Progenitor cell of endocrine pancreas (in vitro differentiated cells): ENCODE results near the gene NEDD4. TPM values are rescaled to one million over a fixed set of nuclear protein-coding genes. Genes with fewer than 3 reads are reported as not detected.
"Not testable (repeated sequence)": the region's sequence is repeated elsewhere in the genome, so short reads cannot be mapped to it uniquely, and the experiment has no call there.

ENCODE experiments used
- DNase-seq: peaks from one replicate; pipeline ENCODE4 v3.0.0; 2021; ENCODE audit warnings: low spot score; ENCODE audit not compliant: unreplicated experiment
- H3K27ac Mint-ChIP-seq: 2 replicates; pipeline ENCODE4 v1.8.0; 2021; ENCODE audit warnings: mild to moderate bottlenecking, moderate library complexity, mixed read lengths
- H3K27me3 Mint-ChIP-seq: 2 replicates; pipeline ENCODE4 v1.8.0; 2021; ENCODE audit warnings: mixed read lengths
- H3K36me3 Mint-ChIP-seq: 2 replicates; pipeline ENCODE4 v1.8.0; 2022; ENCODE audit warnings: mixed read lengths; ENCODE audit not compliant: insufficient read depth
- H3K4me1 Mint-ChIP-seq: 2 replicates; pipeline ENCODE4 v1.8.0; 2021; ENCODE audit warnings: low read depth, mixed read lengths
- H3K4me3 Mint-ChIP-seq: 2 replicates; pipeline ENCODE4 v1.8.0; 2021; ENCODE audit warnings: low read depth, mild to moderate bottlenecking, moderate library complexity, mixed read lengths
- H3K9me3 Mint-ChIP-seq: 2 replicates; pipeline ENCODE4 v1.8.0; 2021; ENCODE audit warnings: low read depth, mixed read lengths
- CTCF ChIP-seq: fragments of 200-600 bp; sonication (generic); IDR thresholded peaks from one replicate; pipeline ENCODE4 v1.5.0; 2021; ENCODE audit warnings: antibody characterized with exemption, mild to moderate bottlenecking; ENCODE audit not compliant: unreplicated experiment
- total RNA-seq: library from RNA; stranded (reverse); gene quantifications from 2 replicates; pipeline ENCODE4 v1.2.1, GENCODE V29; 2021

Gene NEDD4
- total RNA-seq, 1 donor from 2014 or later, result 12.3 TPM

DNA sequence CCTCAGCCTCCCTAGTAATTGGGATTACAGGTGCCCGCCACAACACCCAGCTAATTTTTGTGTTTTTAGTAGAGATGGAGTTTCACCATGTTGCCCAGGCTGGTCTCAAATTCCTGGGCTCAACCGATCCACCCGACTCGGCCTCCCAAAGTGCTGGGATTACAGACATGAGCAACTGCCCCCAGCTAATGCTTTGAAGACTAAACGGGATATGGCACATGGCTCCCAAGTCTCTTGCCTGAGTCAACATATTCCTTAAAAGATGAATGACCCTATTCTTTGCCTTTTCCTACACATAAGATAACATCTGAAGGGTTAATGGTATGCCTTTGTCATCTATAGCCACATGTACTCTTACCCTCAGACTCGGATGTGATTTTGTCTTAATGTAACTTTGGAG lies 38.4 kb upstream of the NEDD4 start:
- Mint-ChIP-seq H3K4me3 (no peak overlapping the region), H3K9me3 (no peaks in the 10 kb centered on the region), H3K36me3 (no peaks in the 10 kb centered on the region), H3K4me1 (peaks cover 24% of the 10 kb centered on the region), H3K27me3 (no peaks in the 10 kb centered on the region), H3K27ac (no peak overlapping the region)
- no peak for DNase-seq
- no peak for TF ChIP-seq CTCF

DNA sequence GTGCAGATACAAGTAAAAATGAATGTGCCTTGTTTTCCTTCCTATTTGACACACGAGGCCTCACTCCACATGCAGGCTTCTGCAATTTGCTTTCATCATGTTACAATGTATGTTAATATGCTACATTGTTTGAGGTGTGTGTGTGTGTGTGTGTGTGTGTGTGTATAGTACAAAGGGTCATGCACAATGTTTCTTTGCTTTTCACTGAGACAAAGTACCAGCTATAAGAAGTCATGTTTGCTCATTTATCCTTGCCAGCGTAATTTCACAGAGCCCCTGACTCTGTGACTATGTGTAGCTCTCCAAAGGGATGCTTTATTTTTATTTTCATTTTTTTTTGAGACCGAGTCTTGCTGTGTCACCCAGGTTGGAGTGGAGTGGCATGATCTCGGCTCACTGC lies 38.0 kb upstream of the NEDD4 start:
- Mint-ChIP-seq H3K27ac (no peak overlapping the region), H3K9me3 (no peaks in the 10 kb centered on the region), H3K36me3 (no peaks in the 10 kb centered on the region), H3K4me1 (peaks cover 24% of the 10 kb centered on the region), H3K4me3 (no peak overlapping the region), H3K27me3 (no peaks in the 10 kb centered on the region)
- no peak for TF ChIP-seq CTCF
- no peak for DNase-seq

GRCh38 chr15:56028430-56028829 lies 35.0 kb upstream of the NEDD4 start:
- no peak for TF ChIP-seq CTCF
- Mint-ChIP-seq H3K27ac (no peak overlapping the region), H3K27me3 (no peaks in the 10 kb centered on the region), H3K36me3 (peaks cover 2% of the 10 kb centered on the region), H3K9me3 (peaks cover 9% of the 10 kb centered on the region), H3K4me3 (no peak overlapping the region), H3K4me1 (peaks cover 24% of the 10 kb centered on the region)
- DNase-seq, result no peak

DNA sequence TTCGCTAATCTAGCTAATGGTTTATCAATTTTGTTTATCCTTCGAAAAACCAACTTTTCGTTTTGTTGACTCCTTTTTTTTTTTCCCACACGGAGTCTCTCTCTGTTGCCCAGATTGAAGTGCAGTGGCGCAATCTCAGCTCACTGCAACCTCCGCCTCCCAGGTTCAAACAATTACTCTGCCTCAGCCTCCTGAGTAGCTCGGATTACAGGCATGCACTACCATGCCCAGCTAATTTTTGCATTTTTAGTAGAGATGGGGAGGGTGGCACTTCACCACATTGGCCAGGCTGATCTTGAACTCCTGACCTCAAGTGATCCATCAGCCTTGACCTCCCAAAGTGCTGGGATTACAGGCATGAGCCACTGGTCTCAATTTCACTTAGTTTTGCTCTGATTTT lies 29.7 kb upstream of the NEDD4 start:
- not testable (repeated sequence) for H3K9me3 Mint-ChIP-seq, H3K27me3 Mint-ChIP-seq, DNase-seq, H3K4me3 Mint-ChIP-seq, H3K27ac Mint-ChIP-seq, H3K36me3 Mint-ChIP-seq, H3K4me1 Mint-ChIP-seq

- TF ChIP-seq CTCF, result no peak
Observed at GRCh38 chr15:56019819-56020486, 26.5 kb upstream of the NEDD4 start.

DNA sequence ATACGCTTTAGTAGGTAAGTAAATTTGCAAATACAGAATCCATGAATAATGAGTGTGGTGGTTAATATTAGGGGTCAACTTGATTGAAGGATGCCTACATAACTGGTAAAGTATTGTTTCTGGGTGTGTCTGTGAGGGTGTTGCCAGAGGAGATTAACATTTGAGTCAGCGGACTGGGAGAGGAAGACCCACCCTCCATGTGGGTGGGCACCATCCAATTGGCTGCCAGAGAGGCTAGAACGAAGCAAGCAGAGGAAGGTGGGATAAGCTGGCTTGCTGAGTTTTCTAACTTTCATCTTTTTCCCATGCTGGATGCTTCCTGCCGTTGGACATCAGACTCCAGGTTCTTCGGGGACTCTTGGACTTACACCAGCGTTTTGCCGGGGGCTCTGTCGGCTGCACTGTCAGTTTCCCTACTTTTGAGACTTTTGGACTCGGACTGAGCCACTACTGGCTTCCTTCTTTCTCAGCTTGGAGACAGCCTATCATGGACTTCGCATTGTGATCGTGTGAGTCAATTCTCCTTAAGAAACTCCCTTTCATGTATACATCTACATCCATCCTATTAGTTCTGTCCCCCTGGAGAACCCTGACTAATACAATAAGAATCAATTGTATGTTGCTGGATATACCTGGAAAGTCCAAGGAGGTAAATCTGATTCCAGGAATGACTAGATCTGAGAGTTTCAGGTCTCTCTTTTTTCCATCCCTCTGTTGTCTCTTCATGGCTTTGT lies 25.8 kb upstream of the NEDD4 start:
- DNase-seq, result no peak
- H3K4me1 Mint-ChIP-seq, result no peaks in the 10 kb centered on the region
- H3K27me3 Mint-ChIP-seq, result peaks cover 3% of the 10 kb centered on the region
- H3K27ac Mint-ChIP-seq, result no peak overlapping the region
- H3K36me3 Mint-ChIP-seq, result peaks cover 1% of the 10 kb centered on the region
- H3K4me3 Mint-ChIP-seq, result no peak overlapping the region
- peaks cover 6% of the 10 kb centered on the region for H3K9me3 Mint-ChIP-seq
- TF ChIP-seq CTCF, result no peak

More at GRCh38 chr15:56019819-56020486, 26.5 kb upstream of the NEDD4 start:
- Mint-ChIP-seq H3K27me3 (peaks cover 3% of the 10 kb centered on the region), H3K27ac (no peak overlapping the region), H3K9me3 (peaks cover 10% of the 10 kb centered on the region), H3K4me1 (no peaks in the 10 kb centered on the region), H3K36me3 (peaks cover 3% of the 10 kb centered on the region), H3K4me3 (no peak overlapping the region)
- no peak for DNase-seq
